ENCODE results near the gene C6orf52. TPM values are rescaled to one million over a fixed set of nuclear protein-coding genes. Genes with fewer than 3 reads are reported as not detected.

Gene C6orf52
- total RNA-seq, 1 experiment from 2014 or later, result 3.9 TPM

GRCh38 chr6:10730254-10730653 is 35.8 kb upstream of the C6orf52 start:
- no peak for DNase-seq (ENCODE audit: low read depth, low spot score)
- no peak overlapping the region for H3K27ac ChIP-seq (ENCODE audit: low read depth, low read length)
- H3K4me1 ChIP-seq (ENCODE audit: control insufficient read depth in 1 of 2, insufficient read depth in 2 of 2, low read length in 2 of 2), result peaks cover 19 to 23% of the 10 kb centered on the region in 2 experiments
- no peak overlapping the region for H3K4me3 ChIP-seq (replicated peaks in 1 of 2; ENCODE audit: low read depth in 1 of 2, low read length in 2 of 2)
- no TSS peak for BruUV-seq (replicated peaks)
- no peaks in the 10 kb centered on the region for H3K9me2 ChIP-seq (ENCODE audit: insufficient read depth)
- intact Hi-C loops (cut with micrococcal nuclease), result no loop called here
- H3K9ac ChIP-seq (ENCODE audit: low read length), result no peak overlapping the region
- H3K36me3 ChIP-seq (ENCODE audit: control insufficient read depth in 1 of 2, insufficient read depth in 2 of 2, low read length in 2 of 2), result peaks cover 10 to 15% of the 10 kb centered on the region in 2 experiments; a peak in 3 of 4 replicates
- H2AFZ ChIP-seq (ENCODE audit: low read depth, low read length, poor library complexity, severe bottlenecking), result no peak overlapping the region
- no peak overlapping the region for H3K4me2 ChIP-seq (ENCODE audit: low read length)
- no peaks in the 10 kb centered on the region for H3K79me2 ChIP-seq (ENCODE audit: insufficient read depth, low read length)
- CTCF ChIA-PET, result no interaction called here
- no peak for ATAC-seq
- no peaks in the 10 kb centered on the region for H4K20me1 ChIP-seq (ENCODE audit: insufficient read depth)
- RAD21 ChIA-PET (ENCODE audit: low non-redundant PET in 1 of 2, low total read pairs in 2 of 2, uncharacterized antibody in 2 of 2, unreplicated experiment in 2 of 2), result no interaction called here
- no peaks in the 10 kb centered on the region for H3K27me3 ChIP-seq (ENCODE audit: insufficient read depth, low read length)
- no peaks in the 10 kb centered on the region for H3K9me3 ChIP-seq (ENCODE audit: control insufficient read depth in 1 of 2, insufficient read depth in 1 of 2, low read depth in 1 of 2, low read length in 2 of 2)
- POLR2A ChIA-PET, result no interaction called here
- TF ChIP-seq CEBPB (IDR thresholded peaks at IDR 0.05; ENCODE audit: low read depth) (no peak), EZH2phosphoT487 (IDR thresholded peaks at IDR 0.05; ENCODE audit: borderline replicate concordance) (no peak), MAX (IDR thresholded peaks at IDR 0.05) (no peak), CBX3 (IDR thresholded peaks at IDR 0.05; ENCODE audit: low read depth) (no peak), POLR2A (IDR thresholded peaks at IDR 0.05; ENCODE audit: borderline replicate concordance, extremely low read depth, insufficient read depth, insufficient read length) (no peak), EGR1 (IDR thresholded peaks at IDR 0.05; ENCODE audit: low read depth) (no peak), FOSL1 (IDR thresholded peaks at IDR 0.05; ENCODE audit: low read depth) (no peak), ZBTB33 (IDR thresholded peaks at IDR 0.05; ENCODE audit: extremely low read depth, insufficient replicate concordance, low read length) (no peak), YY1 (IDR thresholded peaks at IDR 0.05; ENCODE audit: extremely low read depth, insufficient replicate concordance, low read depth, low read length) (no peak), SRF (IDR thresholded peaks at IDR 0.05; ENCODE audit: low read depth) (no peak), SIN3A (IDR thresholded peaks at IDR 0.05; ENCODE audit: low read depth) (no peak), RAD21 (IDR thresholded peaks at IDR 0.05; ENCODE audit: low read depth) (no peak), ZFX (IDR thresholded peaks at IDR 0.05) (no peak), TCF7L2 (IDR thresholded peaks at IDR 0.05; ENCODE audit: borderline replicate concordance, extremely low read depth, insufficient read depth, insufficient read length) (no peak), ZNF274 (IDR thresholded peaks at IDR 0.05; ENCODE audit: low read depth, low read length) (no peak)
- TF ChIP-seq, protein P1, sequence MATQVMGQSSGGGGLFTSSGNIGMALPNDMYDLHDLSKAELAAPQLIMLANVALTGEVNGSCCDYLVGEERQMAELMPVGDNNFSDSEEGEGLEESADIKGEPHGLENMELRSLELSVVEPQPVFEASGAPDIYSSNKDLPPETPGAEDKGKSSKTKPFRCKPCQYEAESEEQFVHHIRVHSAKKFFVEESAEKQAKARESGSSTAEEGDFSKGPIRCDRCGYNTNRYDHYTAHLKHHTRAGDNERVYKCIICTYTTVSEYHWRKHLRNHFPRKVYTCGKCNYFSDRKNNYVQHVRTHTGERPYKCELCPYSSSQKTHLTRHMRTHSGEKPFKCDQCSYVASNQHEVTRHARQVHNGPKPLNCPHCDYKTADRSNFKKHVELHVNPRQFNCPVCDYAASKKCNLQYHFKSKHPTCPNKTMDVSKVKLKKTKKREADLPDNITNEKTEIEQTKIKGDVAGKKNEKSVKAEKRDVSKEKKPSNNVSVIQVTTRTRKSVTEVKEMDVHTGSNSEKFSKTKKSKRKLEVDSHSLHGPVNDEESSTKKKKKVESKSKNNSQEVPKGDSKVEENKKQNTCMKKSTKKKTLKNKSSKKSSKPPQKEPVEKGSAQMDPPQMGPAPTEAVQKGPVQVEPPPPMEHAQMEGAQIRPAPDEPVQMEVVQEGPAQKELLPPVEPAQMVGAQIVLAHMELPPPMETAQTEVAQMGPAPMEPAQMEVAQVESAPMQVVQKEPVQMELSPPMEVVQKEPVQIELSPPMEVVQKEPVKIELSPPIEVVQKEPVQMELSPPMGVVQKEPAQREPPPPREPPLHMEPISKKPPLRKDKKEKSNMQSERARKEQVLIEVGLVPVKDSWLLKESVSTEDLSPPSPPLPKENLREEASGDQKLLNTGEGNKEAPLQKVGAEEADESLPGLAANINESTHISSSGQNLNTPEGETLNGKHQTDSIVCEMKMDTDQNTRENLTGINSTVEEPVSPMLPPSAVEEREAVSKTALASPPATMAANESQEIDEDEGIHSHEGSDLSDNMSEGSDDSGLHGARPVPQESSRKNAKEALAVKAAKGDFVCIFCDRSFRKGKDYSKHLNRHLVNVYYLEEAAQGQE (IDR thresholded peaks at IDR 0.05; ENCODE audit: low read depth), result no peak
- TF ChIP-seq, protein P2, sequence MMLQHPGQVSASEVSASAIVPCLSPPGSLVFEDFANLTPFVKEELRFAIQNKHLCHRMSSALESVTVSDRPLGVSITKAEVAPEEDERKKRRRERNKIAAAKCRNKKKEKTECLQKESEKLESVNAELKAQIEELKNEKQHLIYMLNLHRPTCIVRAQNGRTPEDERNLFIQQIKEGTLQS (IDR thresholded peaks at IDR 0.05), result no peak

All from HCT116 (cell line).